ENCODE data around the gene MYBL2. TPM values are rescaled to one million over a fixed set of nuclear protein-coding genes. Genes with fewer than 3 reads are reported as not detected.

The MYBL2 gene
- polyA plus RNA-seq, 1 donor (not counting 4 experiments of a cell fraction or from before 2014, with no cell fraction given) = 4.0 TPM

- H3K9me3 ChIP-seq (ENCODE audit: control insufficient read depth, low read depth, low read length) = no peaks in the 10 kb centered on the region
- peaks cover 4 to 6% of the 10 kb centered on the region in 2 experiments for H3K36me3 ChIP-seq (ENCODE audit: control insufficient read depth in 2 of 2, extremely low read depth in 1 of 2, insufficient read depth in 2 of 2, low read length in 2 of 2)
- no peaks in the 10 kb centered on the region for H3K27me3 ChIP-seq (ENCODE audit: control insufficient read depth, extremely low read depth, insufficient read depth, low read length)
- H3K4me2 ChIP-seq (ENCODE audit: control insufficient read depth, extremely low read depth, insufficient read depth, low read depth, low read length) = no peak overlapping the region
- TF ChIP-seq, protein P1, sequence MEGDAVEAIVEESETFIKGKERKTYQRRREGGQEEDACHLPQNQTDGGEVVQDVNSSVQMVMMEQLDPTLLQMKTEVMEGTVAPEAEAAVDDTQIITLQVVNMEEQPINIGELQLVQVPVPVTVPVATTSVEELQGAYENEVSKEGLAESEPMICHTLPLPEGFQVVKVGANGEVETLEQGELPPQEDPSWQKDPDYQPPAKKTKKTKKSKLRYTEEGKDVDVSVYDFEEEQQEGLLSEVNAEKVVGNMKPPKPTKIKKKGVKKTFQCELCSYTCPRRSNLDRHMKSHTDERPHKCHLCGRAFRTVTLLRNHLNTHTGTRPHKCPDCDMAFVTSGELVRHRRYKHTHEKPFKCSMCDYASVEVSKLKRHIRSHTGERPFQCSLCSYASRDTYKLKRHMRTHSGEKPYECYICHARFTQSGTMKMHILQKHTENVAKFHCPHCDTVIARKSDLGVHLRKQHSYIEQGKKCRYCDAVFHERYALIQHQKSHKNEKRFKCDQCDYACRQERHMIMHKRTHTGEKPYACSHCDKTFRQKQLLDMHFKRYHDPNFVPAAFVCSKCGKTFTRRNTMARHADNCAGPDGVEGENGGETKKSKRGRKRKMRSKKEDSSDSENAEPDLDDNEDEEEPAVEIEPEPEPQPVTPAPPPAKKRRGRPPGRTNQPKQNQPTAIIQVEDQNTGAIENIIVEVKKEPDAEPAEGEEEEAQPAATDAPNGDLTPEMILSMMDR (optimal IDR thresholded peaks at IDR 0.05 in 1 of 3, IDR thresholded peaks at IDR 0.05 in 1 of 3, conservative IDR thresholded peaks at IDR 0.05 in 1 of 3; ENCODE audit: extremely low read depth in 1 of 3, insufficient read depth in 2 of 3, low read length in 3 of 3) = no peak
- no peak for TF ChIP-seq EZH2 (IDR thresholded peaks at IDR 0.05; ENCODE audit: low read length)
- H3K4me1 ChIP-seq (ENCODE audit: control insufficient read depth, extremely low read depth, insufficient read depth, low read length) = no peaks in the 10 kb centered on the region
- DNase-seq (ENCODE audit: low read depth, low spot score) (no peak), FAIRE-seq (no peak)
- H2AFZ ChIP-seq (ENCODE audit: control insufficient read depth, low read length) = no peak overlapping the region
- no peak overlapping the region for H3K9ac ChIP-seq (ENCODE audit: control insufficient read depth, extremely low read depth, insufficient read depth, low read length)
- no peak overlapping the region for H3K27ac ChIP-seq (ENCODE audit: control insufficient read depth, insufficient read depth, low read length)
- no peaks in the 10 kb centered on the region for H3K9me1 ChIP-seq (ENCODE audit: control insufficient read depth, extremely low read depth, insufficient read depth, low read length)
- H3K4me3 ChIP-seq (ENCODE audit: control insufficient read depth in 2 of 3, extremely low read depth in 1 of 3, insufficient read depth in 2 of 3, low read depth in 1 of 3, low read length in 3 of 3) = no peak overlapping the region
- no peaks in the 10 kb centered on the region for H3K79me2 ChIP-seq (ENCODE audit: control insufficient read depth, insufficient read depth, low read length)
- dilution Hi-C loops (cut with MboI; ENCODE audit: extremely low pct_ligation_motif_present, low sequenced_read_pairs) = no loop called here
- no peaks in the 10 kb centered on the region for H4K20me1 ChIP-seq (ENCODE audit: control insufficient read depth, extremely low read depth, insufficient read depth, low read length)
These were observed 30.5 kb upstream of the MYBL2 start for GRCh38 chr20:43636429-43636828.

DNA sequence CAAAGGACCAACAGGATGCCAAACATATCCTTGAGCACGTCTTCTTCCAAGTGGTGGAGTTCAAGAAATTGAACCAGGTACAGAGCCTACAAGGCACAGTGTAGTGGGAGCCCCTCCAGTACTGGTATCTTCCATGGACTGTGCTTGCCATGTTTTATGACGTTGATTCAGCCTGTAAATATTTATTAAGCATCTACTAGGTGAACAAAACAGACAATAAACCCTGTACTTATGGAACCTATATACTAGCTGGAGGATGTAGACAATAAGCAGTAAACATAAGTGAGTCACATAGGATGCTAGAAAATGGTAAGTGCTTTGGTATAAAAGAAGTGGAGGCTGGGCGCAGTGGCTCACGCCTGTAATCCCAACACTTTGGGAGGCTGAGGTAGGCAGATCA lies 24.4 kb upstream of the MYBL2 start:
- no peak for FAIRE-seq
- no peak for DNase-seq (ENCODE audit: low read depth, low spot score)
- H3K4me2 ChIP-seq (ENCODE audit: control insufficient read depth, extremely low read depth, insufficient read depth, low read depth, low read length) = no peak overlapping the region
- no peaks in the 10 kb centered on the region for H3K9me3 ChIP-seq (ENCODE audit: control insufficient read depth, low read depth, low read length)
- no peaks in the 10 kb centered on the region for H3K9me1 ChIP-seq (ENCODE audit: control insufficient read depth, extremely low read depth, insufficient read depth, low read length)
- no peak for TF ChIP-seq EZH2 (IDR thresholded peaks at IDR 0.05; ENCODE audit: low read length)
- TF ChIP-seq, protein P1 (optimal IDR thresholded peaks at IDR 0.05 in 1 of 3, IDR thresholded peaks at IDR 0.05 in 1 of 3, conservative IDR thresholded peaks at IDR 0.05 in 1 of 3; ENCODE audit: extremely low read depth in 1 of 3, insufficient read depth in 2 of 3, low read length in 3 of 3) = no peak
- H4K20me1 ChIP-seq (ENCODE audit: control insufficient read depth, extremely low read depth, insufficient read depth, low read length) = no peaks in the 10 kb centered on the region
- dilution Hi-C loops (cut with MboI; ENCODE audit: extremely low pct_ligation_motif_present, low sequenced_read_pairs) = no loop called here
- no peak overlapping the region for H3K27ac ChIP-seq (ENCODE audit: control insufficient read depth, insufficient read depth, low read length)
- H2AFZ ChIP-seq (ENCODE audit: control insufficient read depth, low read length) = no peak overlapping the region
- no peaks in the 10 kb centered on the region for H3K27me3 ChIP-seq (ENCODE audit: control insufficient read depth, extremely low read depth, insufficient read depth, low read length)
- no peaks in the 10 kb centered on the region for H3K79me2 ChIP-seq (ENCODE audit: control insufficient read depth, insufficient read depth, low read length)
- peaks cover 4 to 5% of the 10 kb centered on the region in 2 experiments for H3K36me3 ChIP-seq (ENCODE audit: control insufficient read depth in 2 of 2, extremely low read depth in 1 of 2, insufficient read depth in 2 of 2, low read length in 2 of 2)
- H3K4me3 ChIP-seq (ENCODE audit: control insufficient read depth in 2 of 3, extremely low read depth in 1 of 3, insufficient read depth in 2 of 3, low read depth in 1 of 3, low read length in 3 of 3) = no peak overlapping the region
- H3K9ac ChIP-seq (ENCODE audit: control insufficient read depth, extremely low read depth, insufficient read depth, low read length) = no peak overlapping the region
- no peaks in the 10 kb centered on the region for H3K4me1 ChIP-seq (ENCODE audit: control insufficient read depth, extremely low read depth, insufficient read depth, low read length)
